Body of pancreas (tissue), 4 donors: ENCODE data around the gene SAC3D1.

Source experiments
- POLR2A ChIP-seq, 3 donors: fragments of 450-650 bp; IDR thresholded peaks; one replicate each; pipeline ENCODE4 v1.6.1; 2016; ENCODE audit warnings: antibody characterized with exemption in 3 of 3, mild to moderate bottlenecking in 2 of 3
- TF ChIP-seq, protein P1 (sequence below), 7 experiments: fragments of 450-650 bp in 4 of 7; fragments of 200-600 bp in 3 of 7; sonication (generic) in 3 of 7; IDR thresholded peaks; one replicate each; pipeline ENCODE4 v1.5.1; 2016 to 2019; ENCODE audit warnings: antibody characterized with exemption in 7 of 7

DNA sequence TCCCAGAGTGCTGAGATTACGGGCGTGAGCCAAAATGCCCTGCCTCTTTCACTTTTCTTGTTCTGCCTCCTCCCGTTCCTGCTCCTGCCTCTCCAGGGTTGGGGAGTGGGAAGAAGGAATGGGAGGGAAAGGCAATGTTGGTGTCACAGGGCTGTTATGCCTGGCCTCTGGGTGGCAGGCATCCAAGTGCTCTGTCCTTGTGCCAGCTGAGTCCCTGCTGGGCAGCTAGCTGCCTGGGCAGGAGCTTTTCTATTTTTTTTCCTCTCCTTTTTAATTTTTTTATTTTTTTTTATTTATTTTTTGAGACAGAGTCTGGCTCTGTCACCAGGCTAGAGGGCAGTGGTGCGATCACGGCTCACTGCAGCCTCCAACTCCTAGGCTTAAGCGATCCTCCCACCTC is 4.1 kb upstream of the SAC3D1 start:
- TF ChIP-seq, protein P1, sequence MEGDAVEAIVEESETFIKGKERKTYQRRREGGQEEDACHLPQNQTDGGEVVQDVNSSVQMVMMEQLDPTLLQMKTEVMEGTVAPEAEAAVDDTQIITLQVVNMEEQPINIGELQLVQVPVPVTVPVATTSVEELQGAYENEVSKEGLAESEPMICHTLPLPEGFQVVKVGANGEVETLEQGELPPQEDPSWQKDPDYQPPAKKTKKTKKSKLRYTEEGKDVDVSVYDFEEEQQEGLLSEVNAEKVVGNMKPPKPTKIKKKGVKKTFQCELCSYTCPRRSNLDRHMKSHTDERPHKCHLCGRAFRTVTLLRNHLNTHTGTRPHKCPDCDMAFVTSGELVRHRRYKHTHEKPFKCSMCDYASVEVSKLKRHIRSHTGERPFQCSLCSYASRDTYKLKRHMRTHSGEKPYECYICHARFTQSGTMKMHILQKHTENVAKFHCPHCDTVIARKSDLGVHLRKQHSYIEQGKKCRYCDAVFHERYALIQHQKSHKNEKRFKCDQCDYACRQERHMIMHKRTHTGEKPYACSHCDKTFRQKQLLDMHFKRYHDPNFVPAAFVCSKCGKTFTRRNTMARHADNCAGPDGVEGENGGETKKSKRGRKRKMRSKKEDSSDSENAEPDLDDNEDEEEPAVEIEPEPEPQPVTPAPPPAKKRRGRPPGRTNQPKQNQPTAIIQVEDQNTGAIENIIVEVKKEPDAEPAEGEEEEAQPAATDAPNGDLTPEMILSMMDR (IDR thresholded peaks at IDR 0.05), result no peak
- no peak for TF ChIP-seq POLR2A (IDR thresholded peaks at IDR 0.05)
